Activated T-cell treated with anti-CD3 and anti-CD28 coated beads, Interleukin-2, amount 50 U/mL, for 1 hour (primary cell): ENCODE results near the gene SH3GLB1.
"Not testable (repeated sequence)": the region's sequence is repeated elsewhere in the genome, so short reads cannot be mapped to it uniquely, and the experiment has no call there.

Experiments used
- DNase-seq: peaks from one replicate; pipeline ENCODE4 v3.0.0-alpha.2; 2020

Gene SH3GLB1

GRCh38 chr1:86704458-86704971 is at the start of gene SH3GLB1:
Gene SH3GLB1, plus strand, starts transcription at chr1:86704576. Its CDS starts 324 bp downstream, at chr1:86704900.
- peak; percentile 95 for DNase-seq

DNA sequence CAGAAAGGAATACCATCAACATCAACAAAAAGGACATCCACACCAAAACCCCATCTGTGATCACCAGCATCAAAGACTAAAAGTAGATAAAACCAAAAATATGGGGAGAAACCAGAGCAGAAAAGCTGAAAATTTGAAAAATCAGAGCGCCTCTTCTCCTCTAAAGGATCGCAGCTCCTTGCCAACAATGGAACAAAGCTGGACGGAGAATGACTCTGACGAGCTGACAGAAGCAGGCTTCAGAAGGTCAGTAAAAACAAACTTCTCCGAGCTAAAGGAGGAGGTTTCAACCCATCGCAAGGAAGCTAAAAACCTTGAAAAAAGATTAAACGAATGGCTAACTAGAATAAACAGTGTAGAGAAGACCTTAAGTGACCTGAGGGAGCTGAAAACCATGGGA is 46.0 kb upstream of the SH3GLB1 start:
- not testable (repeated sequence) for DNase-seq

DNA sequence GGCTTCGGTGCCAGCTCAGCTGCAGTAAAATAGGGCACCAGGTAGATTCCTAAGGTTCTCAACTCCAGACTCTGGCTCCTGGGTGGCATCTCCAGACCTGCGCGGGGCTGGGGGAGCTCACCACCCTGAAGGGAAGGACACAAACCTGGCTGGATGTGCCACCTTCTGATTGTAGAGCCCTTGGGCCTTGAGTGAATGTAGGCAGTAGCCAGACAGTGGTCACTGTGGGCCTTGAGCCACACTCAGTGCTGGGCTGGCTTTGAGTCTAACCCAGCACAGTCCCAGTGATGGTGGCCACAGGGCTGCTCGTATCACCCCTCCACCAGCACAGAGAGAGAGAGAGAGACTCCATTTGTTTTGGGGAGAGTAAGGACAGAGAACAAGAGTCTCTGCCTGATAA is 38.0 kb upstream of the SH3GLB1 start:
- DNase-seq, result no peak

- DNase-seq, result no peak
Observed at GRCh38 chr1:86687595-86687994, 16.8 kb upstream of the SH3GLB1 start.

- DNase-seq, result no peak
Observed at GRCh38 chr1:86692641-86693040, 11.7 kb upstream of the SH3GLB1 start.

DNA sequence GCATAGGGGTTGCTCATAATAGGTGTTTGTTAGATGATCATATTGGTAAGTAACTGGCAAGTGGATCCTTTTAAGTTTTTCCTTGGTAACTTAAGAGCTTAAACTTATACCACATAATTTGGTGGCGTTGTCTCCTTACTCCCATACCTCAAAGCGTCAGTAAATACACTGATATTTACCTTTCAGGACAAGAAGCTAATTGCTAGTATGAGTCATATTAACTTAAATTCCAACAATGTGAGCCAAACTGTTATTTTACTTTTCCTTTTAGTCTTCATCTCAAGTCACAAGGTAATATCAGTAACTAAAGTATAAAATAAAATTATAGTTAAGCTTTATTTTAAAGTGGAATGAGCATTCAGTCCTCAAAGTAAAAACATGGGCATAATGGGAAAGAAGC is 9.0 kb upstream of the SH3GLB1 start:
- DNase-seq, result no peak

- no peak for DNase-seq
Observed at GRCh38 chr1:86696522-86696921, 7.9 kb upstream of the SH3GLB1 start.

DNA sequence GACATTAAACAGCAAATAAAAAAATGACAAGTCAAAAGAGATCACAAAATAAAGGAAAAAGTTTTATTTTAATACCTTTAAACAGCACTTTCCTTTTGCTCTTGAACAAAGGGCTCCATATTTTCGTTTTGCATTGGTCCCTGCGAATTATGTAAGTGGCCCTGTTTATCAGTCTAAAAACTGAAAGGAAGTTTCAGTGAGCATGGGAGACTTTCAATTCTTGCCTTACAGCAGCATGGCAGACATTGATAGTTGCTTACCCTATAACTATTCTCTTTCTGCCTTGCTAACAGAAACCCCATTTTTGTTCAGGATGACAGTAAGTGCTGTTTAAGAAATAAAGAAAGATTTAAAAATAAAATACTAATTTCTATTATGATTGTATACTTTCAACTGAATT is 5.2 kb upstream of the SH3GLB1 start:
- DNase-seq, result no peak

- DNase-seq, result no peak
Observed at GRCh38 chr1:86701731-86702130, 2.6 kb upstream of the SH3GLB1 start.

GRCh38 chr1:86702954-86703494 is 1.4 kb upstream of the SH3GLB1 start:
- not testable (repeated sequence) for DNase-seq

- peak; percentile 72 for DNase-seq
Observed at GRCh38 chr1:86703696-86704457, 499 bp upstream of the SH3GLB1 start.

GRCh38 chr1:86704972-86705664 is 742 bp downstream of the SH3GLB1 start:
- DNase-seq, result no peak

GRCh38 chr1:86705665-86705985 is 1.2 kb downstream of the SH3GLB1 start:
- DNase-seq, result no peak

- no peak for DNase-seq
Observed at GRCh38 chr1:86706018-86706635, 1.8 kb downstream of the SH3GLB1 start.

DNA sequence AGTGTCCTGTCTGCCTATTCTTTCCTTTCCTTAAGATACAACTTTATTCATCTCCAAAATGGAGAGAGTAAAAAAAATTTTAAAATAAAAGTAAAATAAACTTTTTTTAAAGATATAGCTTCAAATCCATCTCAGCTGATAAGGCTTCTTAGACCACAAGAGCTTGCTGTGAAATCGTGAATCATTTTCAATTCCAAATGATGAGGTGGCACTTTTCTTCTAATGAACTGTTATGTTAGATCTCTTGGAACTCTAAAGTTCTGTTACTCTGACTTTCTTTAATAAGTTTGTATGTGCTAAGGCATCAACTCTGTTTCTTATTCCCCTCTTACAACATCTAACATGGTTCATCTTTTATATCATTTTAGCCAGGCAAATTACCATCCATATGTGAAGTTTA is 4.5 kb downstream of the SH3GLB1 start:
- DNase-seq, result no peak

GRCh38 chr1:86712088-86712860 is 7.9 kb downstream of the SH3GLB1 start:
- DNase-seq, result no peak

- DNase-seq, result no peak
Observed at GRCh38 chr1:86713477-86713876, 9.1 kb downstream of the SH3GLB1 start.

DNA sequence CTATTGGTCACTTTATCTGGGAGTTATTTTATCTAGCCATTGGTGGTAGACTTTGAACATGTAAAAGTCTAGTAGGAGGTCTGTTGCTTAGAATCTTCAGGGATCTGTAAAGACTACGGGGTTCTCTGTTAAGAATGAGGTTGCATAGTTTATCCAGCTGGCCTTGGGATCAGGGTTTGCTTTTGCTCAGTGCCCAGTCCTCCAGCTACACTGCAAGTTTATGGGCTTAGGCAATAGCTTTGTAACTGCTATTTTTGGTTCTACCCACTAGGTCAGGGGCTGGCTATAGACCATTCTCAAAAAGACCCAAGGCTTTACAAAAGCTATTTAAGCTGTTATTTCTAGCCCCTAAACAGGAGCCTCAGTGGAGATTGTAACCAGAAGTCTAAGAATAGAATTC is 9.8 kb downstream of the SH3GLB1 start:
- DNase-seq, result no peak

- no peak for DNase-seq
Observed at GRCh38 chr1:86714561-86715244, 10.3 kb downstream of the SH3GLB1 start.

GRCh38 chr1:86718786-86719185 is 14.4 kb downstream of the SH3GLB1 start:
- no peak for DNase-seq

GRCh38 chr1:86731416-86731815 is 27.0 kb downstream of the SH3GLB1 start:
- no peak for DNase-seq

GRCh38 chr1:86733340-86733739 is 29.0 kb downstream of the SH3GLB1 start:
- no peak for DNase-seq
